HK-2 (cell line): ENCODE results near the gene AGAP1.

Source experiments
- DNase-seq: peaks from one replicate; pipeline ENCODE4 v3.0.0-alpha.2; 2018; ENCODE audit not compliant: unreplicated experiment

The AGAP1 gene

DNA sequence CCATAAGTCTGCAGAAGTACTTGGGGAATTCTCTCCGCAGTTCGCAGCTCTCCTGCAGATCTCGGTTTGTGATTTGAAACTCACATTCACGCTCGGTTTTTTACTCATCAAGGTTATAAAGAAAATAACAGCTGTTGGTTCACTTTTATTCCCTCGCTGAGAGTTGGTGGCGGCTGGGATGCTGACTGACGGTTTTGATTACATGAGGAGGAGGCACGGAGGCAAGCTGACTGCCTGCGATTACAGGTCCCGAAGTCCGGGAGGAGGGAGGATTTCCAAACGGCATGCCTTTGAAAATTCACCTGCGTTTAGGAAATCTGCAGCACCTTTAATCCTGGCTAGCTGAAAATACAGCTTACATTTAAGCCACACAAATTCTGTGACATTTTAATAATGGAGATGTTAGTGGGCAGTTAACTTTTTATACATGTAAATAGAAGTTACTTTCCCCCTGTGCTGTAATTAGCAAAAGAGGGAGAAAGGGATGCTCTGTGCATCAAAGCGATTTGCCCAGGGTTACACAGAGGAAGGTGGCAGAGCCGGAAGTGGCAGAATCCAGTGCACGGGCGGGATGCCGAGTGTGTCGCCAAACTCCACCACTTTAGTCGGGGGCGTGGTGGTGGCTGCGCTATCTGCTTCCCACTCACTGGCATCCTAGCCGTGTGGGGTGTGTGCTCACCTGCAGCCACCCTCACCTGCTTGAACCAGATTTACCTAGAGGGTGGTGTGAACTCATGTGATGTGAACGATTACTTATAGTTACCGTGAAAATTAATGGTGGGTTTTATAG lies 14.7 kb downstream of the AGAP1 start:
- no peak for DNase-seq

DNA sequence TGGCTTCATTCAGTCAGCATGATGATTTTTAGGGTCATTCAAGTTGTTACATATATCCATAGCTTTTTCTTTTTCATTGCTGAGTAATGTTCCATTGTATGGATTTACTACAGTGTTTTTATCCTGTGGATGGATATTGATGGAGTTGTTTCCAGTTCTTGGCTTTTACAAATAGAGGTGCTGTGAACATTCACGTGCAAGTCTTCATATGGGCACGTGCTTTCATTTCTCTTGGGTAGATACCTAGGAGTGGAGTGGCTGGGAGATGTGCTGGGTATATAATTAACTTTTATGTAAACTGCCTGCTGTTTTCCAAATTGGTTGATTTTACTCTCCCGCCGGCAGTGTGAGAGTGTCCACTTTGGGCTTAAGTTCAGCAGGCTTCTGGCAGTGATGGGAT lies 16.5 kb downstream of the AGAP1 start:
- DNase-seq = no peak

DNA sequence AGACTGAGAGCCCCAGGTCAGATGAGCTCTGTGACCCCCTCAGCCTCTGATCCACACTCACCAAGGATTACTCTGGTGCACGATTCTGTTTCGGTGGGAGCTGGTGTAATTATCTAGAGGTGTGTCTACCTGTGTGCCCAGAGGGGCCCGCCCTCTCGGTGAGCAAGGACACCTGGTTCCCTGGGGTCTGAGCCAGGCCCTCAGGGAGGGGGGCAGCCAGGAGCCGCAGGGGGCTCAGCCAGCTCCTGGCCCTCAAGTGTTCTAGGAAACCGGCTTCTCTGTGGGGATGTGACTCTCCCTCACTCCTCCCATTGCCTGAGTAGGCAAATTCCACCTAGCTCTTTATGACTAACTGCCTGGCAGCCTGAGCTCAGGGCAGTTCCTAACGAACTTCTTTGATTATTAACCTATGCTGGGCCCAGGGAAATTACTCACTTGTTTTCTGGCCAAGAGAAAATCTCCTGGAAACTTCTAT lies 17.4 kb downstream of the AGAP1 start:
- DNase-seq = peak; percentile 75

DNA sequence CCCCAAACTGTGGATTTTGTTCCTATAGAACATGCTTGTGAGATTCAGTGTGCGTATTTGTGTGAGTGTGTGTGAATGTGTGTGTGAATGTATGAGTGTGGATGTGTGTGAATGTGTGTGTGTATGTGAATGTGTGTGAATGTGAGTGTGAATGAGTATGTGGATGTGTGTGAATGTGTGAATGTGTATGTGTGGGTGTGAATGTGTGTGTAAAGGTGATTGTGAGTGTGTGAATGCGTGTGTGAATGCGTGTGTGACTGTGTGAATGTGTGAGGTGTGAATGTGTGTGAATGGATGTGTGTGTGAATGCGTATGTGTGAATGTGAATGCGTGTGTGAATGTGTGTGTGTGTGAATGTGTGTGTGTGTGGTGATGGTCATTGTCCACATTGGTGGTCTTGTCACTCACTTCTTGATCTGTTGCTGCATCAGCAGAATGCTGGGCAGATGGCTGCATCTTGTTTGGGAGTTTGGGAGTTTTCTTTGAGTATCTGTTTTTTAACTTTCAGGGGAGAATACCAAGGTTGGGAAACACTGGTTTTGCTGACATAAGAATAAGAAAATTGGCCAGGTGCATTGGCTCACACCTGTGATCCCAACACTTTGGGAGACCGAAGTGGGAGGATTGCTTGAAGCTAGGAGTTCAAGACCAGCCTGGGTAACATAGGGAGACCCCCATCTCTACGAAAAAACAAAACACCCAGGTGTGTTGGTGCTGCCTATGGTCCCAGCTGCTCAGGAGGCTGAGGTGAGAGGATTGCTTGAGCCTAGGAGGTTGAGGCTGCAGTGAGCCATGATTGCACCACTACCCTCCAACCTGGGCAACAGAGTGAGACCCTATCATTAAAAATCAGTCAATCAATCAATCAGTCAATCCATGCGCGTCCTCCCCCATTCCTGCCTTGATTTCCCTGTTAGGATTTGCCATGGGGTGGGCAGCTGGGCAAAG lies 18.2 kb downstream of the AGAP1 start:
- no peak for DNase-seq

DNA sequence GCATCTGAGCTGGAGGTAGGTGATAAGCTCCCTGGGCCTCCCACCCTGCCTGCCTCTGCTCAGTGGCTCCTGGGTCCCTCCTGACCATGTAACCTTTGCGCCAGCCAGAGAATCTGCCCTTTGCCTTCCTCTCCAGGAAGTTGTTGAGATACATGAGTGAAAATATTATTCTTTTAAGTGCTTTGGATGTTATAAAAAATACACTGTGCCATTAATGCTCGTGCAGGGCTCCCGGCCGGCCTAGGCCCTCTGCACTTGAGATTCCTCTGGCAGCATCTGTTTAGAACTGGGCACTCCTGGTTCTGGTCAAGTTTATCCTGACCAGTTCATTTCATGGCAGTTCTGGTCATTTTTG lies 18.8 kb downstream of the AGAP1 start:
- DNase-seq = no peak

DNA sequence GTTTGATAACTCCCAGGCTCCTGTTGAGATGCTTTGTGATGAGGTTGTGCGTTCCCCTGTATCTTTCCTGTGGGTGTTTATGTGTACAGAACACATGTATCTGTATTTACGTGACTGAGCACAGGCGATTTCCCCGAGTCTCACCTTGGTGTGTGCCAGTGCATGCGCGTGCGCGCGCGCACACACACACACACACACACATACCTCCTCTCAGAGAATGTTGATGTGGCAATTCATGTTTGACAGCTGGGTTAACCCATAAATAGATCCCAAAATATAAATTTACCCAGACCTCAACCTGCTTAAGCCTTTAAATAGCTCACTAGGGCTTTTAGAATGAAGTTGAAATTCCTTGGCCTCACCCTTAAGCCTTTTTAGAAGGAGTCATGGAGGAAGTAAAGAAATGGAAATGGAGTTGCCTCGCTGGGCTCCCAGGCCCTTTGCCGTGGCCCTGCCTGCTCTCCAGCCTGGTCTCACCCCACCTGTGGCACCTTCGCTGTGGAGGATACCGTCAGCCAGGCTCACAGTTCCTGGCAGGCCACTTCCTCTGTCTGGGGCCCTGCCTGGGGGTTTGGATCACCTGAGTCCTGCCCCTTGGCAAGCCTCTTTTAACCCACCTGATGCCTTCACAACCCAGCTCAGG lies 20.3 kb downstream of the AGAP1 start:
- no peak for DNase-seq

DNA sequence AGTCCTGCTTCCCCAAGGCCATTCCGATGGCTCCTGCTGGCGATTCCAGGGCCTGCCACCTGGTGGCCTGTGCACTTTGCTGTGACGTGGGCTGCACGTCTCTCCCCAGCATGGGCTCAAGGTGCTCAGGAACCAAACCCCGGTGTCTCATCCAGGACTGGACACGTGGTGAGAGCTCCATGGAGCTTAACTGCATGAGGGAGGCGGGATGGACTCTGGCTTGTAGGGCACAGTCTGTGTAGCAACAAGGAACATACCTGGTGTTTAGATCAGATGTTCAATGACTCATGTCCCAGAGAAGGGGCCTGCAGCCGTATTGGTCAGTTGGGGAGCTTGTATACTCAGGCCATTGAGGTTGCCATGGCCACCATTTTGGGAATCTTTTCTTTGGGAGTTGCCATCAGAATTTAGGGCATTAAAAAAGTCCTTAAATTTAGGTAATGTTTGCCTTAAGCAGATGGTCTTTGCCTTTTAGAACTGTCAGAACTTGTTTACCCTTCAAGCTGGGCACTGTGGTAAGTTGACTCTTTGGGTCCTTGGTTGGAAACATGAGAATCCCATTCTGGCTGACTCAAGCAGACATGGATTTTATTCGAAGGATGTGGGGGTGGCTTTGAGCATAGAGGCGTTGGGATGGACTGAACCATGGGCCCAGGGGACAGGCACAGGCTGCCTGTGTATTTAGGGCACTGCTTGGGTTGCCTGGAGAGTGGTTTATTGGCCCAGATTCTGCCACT lies 21.0 kb downstream of the AGAP1 start:
- no peak for DNase-seq

DNA sequence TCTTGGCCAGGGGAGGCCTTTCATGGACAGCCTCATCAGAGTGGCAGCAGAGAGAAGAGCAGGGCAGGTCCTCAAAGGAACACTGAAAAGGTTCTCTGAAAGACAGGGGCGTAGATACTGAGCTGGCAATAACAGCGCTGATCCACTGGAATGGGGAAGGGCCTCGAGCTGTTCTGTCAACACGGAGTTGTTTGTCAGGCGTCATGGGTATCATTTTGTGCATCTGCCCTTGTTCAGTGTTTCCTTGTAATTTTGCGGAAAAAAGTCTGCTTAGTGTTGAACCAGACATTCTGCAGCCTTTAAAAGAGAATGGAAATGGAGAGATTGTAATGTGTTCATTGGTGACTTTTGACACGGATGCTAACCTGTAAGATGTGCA lies 21.5 kb downstream of the AGAP1 start:
- no peak for DNase-seq

DNA sequence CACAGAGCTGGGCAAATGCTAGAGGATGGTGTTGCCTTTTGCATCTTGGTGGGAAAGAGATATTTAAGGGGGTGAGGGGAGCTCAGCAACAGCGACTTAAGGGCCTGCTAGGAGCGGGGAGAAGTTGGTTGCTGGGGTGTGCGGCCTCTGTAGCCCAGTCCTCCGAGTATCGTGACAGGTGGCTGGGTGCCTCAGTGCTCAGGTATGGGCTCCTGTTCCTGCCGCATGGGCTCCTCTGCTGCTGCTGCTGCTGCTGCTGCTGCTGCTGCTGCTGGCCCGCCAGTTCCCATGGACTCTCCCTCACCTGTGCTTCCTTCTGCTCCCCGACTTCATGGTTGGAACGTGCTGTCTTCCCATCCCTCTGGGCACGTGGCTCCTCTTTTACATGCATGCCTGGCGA lies 22.0 kb downstream of the AGAP1 start:
- no peak for DNase-seq

DNA sequence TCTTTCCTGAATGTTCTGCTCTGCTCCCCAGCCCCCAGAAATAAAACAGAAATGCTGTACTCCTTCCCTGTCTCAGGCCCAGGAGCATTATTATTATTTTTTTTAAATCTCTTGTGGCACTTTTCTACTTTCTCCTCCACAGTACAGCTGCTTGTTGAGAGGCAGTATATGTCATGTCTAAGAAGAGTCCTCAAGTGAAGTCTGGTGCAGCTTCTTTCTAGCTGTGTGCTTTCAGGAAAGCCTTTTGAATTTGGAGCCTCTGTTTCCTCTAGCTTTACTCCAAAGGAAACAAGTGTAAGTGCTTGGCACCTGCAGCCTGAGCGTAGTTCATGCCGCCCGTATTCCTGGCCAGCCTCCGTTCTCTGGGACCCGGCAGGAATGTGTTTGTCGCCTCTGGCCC lies 22.4 kb downstream of the AGAP1 start:
- DNase-seq = no peak

DNA sequence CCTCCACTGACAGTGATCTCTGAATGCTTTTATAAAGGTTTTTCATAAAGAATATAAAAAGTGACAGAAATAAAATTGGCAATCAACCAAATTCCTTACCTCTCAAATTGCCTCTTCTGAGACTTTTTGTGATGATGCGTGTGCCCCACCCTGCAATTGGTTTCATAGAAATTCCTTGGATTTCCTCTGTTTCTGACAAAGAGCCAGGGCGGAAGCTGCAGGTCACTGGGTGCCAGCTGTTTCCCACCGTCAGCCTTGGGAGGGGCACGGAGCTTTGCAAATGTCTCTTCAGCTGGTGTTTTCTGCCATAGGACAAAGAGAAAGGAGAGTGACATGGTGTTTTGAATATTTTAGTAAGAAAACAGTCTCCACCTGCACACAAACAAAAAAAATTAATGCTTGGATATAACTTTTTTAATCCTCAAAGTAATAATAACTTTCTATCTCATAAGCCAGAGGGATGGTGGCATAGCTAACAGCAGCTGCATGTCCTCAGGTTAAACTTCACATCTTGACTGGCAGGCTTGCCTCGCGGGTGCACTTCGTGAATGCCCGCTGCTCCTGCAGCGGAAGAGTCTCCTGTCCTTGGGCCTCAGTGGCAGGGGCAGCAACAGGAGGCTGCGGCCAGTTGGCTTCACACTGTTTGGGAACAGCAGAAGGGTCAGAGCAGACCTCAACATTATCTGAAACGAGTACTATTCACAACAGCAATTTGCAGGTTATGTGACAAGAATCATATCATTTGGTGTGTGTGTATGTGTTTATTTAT lies 24.7 kb downstream of the AGAP1 start:
- no peak for DNase-seq

DNA sequence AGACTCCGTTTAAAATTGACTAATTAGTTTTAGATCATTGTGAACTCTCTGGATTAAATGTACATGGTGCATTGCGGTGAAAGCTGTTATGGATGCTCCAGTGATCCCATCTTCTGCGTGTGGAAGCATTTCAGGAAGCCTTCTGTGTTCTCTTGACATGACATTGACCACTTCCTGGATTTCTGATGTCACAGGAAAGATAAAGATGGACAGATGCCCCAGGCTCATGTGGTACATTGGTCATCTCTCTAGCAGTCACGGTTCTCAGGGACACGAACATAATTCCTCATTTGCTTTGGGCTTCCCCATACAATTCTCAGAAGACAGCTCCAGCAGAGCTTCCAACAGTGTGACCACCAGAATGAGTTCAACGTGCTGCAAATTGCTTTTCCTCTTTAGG lies 26.9 kb downstream of the AGAP1 start:
- no peak for DNase-seq

DNA sequence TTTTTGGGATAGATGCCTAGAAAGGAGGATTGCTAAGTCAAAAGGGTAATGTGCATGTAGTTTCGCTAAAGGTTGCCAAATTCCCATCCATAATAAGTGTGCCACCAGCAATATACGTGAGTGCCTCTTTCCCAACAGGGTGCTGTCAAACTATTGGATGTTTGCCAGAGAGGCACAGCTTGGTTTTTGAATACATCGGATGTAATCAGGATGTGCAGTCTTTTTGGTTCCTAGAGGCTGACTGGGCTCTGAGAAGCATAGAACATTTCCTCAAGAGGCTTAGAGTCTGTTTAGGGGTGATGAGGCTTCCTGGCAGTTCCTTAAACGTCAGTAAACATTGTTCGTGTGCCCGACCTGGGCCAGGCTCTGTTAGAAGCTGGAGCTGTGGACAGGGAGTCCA lies 28.0 kb downstream of the AGAP1 start:
- DNase-seq = no peak

DNA sequence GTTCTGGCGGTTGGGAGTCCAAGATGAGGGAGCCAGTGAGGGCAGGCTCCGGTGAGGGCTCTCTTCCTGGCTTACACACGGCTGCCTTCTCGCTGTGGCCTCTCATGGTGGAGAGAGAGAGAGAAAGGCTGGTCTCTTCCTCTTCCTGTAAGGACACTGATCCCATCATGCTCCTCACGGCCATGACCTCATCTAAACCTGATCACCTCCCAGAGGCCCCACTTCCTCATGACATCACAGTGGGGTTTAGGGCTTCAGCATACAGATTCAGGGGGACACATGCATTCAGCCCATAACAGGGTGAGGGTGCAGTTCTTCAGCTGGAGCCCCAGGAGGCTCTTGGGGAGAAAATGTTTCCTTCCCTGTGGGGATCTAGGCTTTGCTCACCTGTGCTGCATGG lies 29.2 kb downstream of the AGAP1 start:
- DNase-seq = no peak

DNA sequence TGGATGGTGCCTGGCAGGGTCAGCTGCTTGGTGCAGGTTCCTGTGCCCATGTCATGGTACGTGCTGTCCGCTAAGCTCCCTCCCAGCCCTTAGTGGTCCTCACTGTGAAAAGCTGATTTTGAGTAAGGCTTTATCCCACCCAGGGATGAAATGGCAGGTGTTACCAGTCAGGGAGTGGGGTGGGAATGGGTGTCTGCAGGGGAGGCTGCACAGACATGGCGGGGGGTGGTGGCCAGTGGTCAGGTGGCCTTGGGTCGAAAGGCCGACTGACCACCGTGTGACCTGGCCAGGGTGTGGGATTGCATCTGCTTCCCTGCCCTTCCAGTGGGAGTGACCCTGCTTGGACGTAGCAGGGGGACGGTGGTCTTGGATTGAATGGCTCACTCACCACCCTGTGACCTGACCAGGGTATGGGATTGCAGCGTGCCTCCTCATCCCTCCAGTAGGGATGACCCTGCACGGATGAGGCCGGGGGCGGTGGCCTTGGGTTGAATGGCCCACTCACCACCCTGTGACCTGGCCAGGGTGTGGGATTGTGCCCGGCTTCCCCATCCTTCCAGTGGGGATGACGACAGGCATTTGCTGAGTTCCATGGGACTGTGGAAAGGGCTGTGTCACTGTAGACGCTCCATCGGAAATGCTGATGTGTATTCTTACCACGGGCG lies 29.8 kb downstream of the AGAP1 start:
- DNase-seq = no peak

DNA sequence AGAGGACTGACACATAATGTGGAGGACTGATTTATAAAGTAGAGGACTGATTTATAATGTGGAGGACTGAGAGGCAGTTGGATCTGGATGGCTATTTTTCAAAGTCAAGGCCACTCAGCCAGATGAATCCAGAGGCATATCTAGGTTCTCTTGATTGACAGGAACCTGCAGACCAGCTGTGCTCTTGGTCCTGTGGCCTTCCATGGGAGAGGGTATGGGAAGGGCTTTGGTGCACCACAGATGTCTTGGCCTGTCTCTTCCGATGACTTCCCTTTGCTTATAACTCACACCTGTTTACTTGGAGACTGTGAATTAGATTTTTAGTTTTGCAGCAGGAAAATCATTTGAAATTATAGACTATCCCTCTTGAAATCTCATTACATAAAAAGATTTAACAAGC lies 32.3 kb downstream of the AGAP1 start:
- DNase-seq = no peak

DNA sequence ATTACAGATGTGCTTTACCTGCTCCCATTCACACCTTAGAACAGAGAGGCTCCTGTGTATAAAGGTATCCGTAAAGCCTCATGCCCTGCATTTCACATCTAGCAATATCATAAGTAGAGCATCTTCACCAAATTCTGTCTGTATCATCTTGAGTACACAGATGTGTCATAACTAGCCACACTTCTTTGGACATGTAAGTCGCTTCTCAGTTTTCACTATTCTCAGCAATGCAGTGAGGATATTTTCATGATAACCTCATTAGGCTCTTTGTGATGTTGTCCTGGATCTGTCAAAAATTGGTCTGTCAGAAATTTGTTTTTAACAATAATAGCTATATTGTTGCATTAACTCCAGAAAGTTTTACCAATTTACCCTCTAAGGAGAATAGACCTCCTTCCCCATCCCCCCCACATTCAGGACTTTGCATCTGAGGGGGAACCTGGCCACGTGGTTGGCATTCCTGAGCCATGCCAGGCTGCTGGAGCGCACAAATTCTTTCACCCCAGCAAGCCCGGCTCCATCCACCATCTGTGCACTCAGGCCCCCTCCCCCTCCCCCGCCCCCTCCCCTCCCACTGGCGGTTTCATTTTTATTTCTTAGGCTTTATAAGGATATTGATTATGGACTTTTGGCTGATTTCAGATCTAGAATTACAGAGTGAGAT lies 34.1 kb downstream of the AGAP1 start:
- DNase-seq = no peak

DNA sequence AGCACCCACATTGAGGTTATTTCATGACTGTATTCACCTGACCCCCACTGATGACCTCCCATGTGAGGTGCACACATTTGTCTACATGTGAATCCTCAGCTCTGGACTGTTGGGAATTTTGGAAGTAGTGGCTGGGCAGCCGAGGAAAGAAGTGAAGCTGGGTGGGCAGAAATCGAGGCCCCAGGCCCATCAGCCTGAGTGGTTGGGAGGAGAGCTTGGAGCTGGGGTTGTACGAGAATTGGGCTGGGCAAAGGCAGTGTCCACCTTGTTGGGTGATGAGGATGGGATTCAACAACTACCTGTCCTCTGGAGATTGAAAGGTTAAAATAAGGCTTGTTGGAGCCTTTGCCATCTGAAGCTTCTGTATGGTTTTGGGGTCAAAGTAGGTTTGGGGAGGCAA lies 35.8 kb downstream of the AGAP1 start:
- DNase-seq = no peak

DNA sequence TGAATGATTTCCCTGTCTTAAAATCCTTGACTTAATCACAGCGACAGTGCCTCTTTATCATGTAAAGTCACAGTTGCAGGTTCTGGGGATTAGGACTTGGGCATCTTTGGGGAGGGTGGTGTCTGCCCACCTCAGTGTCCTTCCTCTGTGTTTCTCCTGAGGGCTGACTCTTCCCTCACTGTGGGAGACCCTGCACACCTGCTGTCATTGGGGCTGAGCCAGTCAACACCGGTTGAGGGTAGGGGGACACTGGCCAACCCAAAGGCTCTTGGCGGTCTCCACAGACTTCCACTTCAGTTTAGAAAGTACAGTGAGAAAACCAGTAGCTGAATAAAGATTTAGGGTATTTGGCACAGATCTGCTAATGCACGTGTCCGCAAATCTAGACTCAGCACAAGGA lies 36.9 kb downstream of the AGAP1 start:
- no peak for DNase-seq

DNA sequence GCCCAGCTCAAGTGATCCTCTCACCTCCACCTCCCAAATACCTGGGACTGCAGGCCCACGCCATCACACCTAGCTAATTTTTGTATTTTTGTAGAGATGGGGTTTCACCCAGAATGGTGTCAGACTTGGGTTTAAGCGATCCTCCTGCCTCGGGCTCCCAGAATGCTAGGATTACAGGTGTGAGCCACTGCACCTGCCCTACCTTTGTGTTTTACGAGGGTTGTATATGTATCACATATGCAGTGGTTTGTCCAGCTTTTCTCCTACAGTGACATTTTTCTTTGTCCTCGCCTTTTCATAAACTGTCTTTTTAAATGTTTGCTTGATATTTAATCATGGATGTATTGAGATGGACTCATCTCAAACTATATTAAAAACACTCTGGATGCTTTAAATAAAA lies 38.5 kb downstream of the AGAP1 start:
- DNase-seq = no peak
